K562 (cell line): ENCODE results near the gene SMURF1. TPM values are rescaled to one million over a fixed set of nuclear protein-coding genes. Genes with fewer than 3 reads are reported as not detected.
A peak's percentile ranks its signal among the peaks of the same experiment; 100 is the strongest.

Source experiments
- ARID2 ChIP-seq: fragments of 450-650 bp; IDR thresholded peaks from 2 replicates; pipeline ENCODE4 v1.6.1; 2017; ENCODE audit warnings: antibody characterized with exemption, mild to moderate bottlenecking
- BHLHE40 ChIP-seq: IDR thresholded peaks from 2 replicates; pipeline ENCODE4 v1.6.1; 2011; ENCODE audit warnings: low read length, improper control_type of control experiment
- CEBPG ChIP-seq, 3 experiments: fragments of 200-800 bp in 1 of 3; sonication (Bioruptor generic) in 1 of 3; sonication (generic) in 1 of 3; formaldehyde crosslinking in 1 of 3; IDR thresholded peaks in 2 of 3; conservative IDR thresholded peaks in 1 of 3; 2 replicates each; pipeline versions ENCODE4 v1.6.1 to v1.8.0; 2016 to 2022; ENCODE audit warnings: missing compliant biosample characterization in 2 of 3, missing genetic modification characterization in 2 of 3, mild to moderate bottlenecking in 1 of 3, missing genetic modification reagents in 1 of 3
- CHD4 ChIP-seq: fragments of 200-600 bp; sonication (generic); IDR thresholded peaks from 3 replicates; pipeline ENCODE4 v1.6.1; 2012; ENCODE audit warnings: low read depth, mild to moderate bottlenecking, mixed read lengths, low read length, inconsistent platforms; ENCODE audit not compliant: insufficient read depth, insufficient replicate concordance, poor library complexity, severe bottlenecking
- CTBP1 ChIP-seq: fragments of 450-650 bp; IDR thresholded peaks from 2 replicates; pipeline ENCODE4 v1.6.1; 2016; ENCODE audit warnings: borderline replicate concordance
- CTCFL ChIP-seq: IDR thresholded peaks from 2 replicates; pipeline ENCODE4 v1.6.1; 2011; ENCODE audit warnings: borderline replicate concordance, low read depth, mild to moderate bottlenecking, moderate library complexity, low read length; ENCODE audit not compliant: insufficient read depth, poor library complexity, severe bottlenecking
- DEAF1 ChIP-seq: fragments of 450-650 bp; formaldehyde crosslinking; IDR thresholded peaks from 2 replicates; pipeline ENCODE4 v1.4.0; 2020; ENCODE audit warnings: mild to moderate bottlenecking, moderate library complexity
- FOXJ3 ChIP-seq: sonication (generic); formaldehyde crosslinking; IDR thresholded peaks from 2 replicates; pipeline ENCODE4 v1.4.0; 2020; ENCODE audit warnings: mild to moderate bottlenecking, missing genetic modification reagents
- KLF10 ChIP-seq: fragments of 250-450 bp; sonication (Bioruptor Pico); IDR thresholded peaks from 2 replicates; pipeline ENCODE4 v1.6.1; 2021; ENCODE audit warnings: matching md5 sums
- MYC ChIP-seq, 2 experiments: fragments of 250-450 bp in 1 of 2; sonication (Bioruptor Pico) in 1 of 2; IDR thresholded peaks; 2 replicates each; pipeline versions ENCODE4 v1.5.1 to v1.6.1; 2012 to 2021; ENCODE audit warnings: low read depth in 2 of 2, borderline replicate concordance in 1 of 2, improper control_type of control experiment in 1 of 2, low read length in 1 of 2, mild to moderate bottlenecking in 1 of 2, moderate library complexity in 1 of 2
- NFIC ChIP-seq: fragments of 450-650 bp; IDR thresholded peaks from 2 replicates; pipeline ENCODE4 v1.6.1; 2017; ENCODE audit warnings: mild to moderate bottlenecking, inconsistent platforms
- SP1 ChIP-seq: sonication (generic); formaldehyde crosslinking; IDR thresholded peaks from 2 replicates; pipeline ENCODE4 v1.8.1; 2022; ENCODE audit warnings: mild to moderate bottlenecking, missing genetic modification reagents
- SRSF7 ChIP-seq: fragments of 200-400 bp; formaldehyde crosslinking; optimal IDR thresholded peaks from 2 replicates; pipeline ENCODE3; 2017; ENCODE audit warnings: mild to moderate bottlenecking, low read depth, low read length
- ZNF830 ChIP-seq: fragments of 250-450 bp; sonication (Bioruptor Pico); IDR thresholded peaks from 2 replicates; pipeline ENCODE4 v1.5.0; 2021; ENCODE audit warnings: mild to moderate bottlenecking
- polyA plus RNA-seq, 8 experiments: library from polyadenylated mRNA; depleted of rRNA in 4 of 8; stranded (reverse) in 5 of 8; unstranded in 3 of 8; fragments of >200 nt; fragmentation: Nextera tagmentation in 2 of 8; fragmentation: Illumina TruSeq in 1 of 8; extraction: Ambion mirVana in 2 of 8; extraction: Trizol in 1 of 8; gene quantifications; 2 replicates each; pipeline versions ENCODE4 v1.2.1 to v1.2.3, GENCODE V29; 2011 to 2014; ENCODE audit warnings: inconsistent platforms in 1 of 8, missing spikeins in 1 of 8
- total RNA-seq, 7 experiments: library from RNA; depleted of rRNA in 6 of 7; stranded (reverse); fragments of >200 nt in 6 of 7; fragmentation: Illumina TruSeq in 2 of 7; extraction: Trizol in 2 of 7; gene quantifications; 2 replicates each; pipeline versions ENCODE4 v1.2.1 to v1.2.3, GENCODE V29; 2011 to 2021; ENCODE audit warnings: low replicate concordance in 1 of 7

SMURF1 gene
- total and polyA plus RNA-seq, 9 of the 15 experiments (the other 6 are each of a cell fraction or from before 2014, with no cell fraction given) = 1.0 to 20.1 (median 12.6) TPM

DNA sequence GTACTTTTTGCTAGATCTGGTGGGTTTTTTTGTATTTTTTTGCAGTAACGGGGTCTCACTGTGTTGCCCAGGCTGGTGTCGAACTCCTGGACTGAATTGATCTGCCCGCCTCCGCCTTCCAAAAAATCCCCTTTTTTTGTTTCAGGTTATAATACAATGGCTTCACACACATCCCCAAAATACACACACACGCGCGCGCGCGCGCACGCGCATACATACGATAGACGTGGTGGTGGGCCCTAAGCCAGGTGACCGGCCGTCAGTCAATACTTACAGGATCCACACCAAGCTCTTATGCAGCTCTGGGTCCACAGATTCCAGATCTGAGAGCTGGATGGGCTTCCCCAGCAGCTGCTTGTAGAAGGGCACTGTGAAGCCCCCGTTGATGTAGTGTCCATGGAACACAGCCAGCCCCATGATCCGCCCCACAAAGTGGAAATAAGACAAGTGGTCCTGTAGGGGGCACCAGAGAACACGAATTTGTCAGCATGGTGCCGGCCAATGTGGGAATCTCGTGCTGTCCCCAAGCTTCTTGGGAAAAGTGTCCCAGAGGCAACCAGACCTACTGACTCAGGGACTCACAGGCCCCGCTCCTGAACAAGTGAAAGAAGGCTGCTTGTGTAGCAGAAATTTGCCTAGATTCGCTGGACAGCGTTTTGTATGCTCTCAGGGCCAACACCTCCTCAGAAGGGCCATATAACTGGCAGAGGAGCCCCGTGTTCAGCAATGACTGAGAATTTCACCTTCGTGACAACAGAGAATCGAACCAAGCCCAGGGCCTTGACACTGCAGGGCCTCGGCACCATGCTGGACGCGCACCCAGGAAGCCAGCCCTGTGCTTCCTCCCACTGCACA is 103.6 kb downstream of the SMURF1 start (continued):
- TF ChIP-seq DEAF1 (CRISPR knock-in tag) (peak; percentile 82), KLF10 (CRISPR knock-in tag) (no peak), MYC (IDR thresholded peaks at IDR 0.05; ENCODE audit: low read depth, low read length) (0 out of 2 replicates have a peak, but pooled peaks have one; percentile 54), MYC (CRISPR knock-in tag; IDR thresholded peaks at IDR 0.05; ENCODE audit: borderline replicate concordance, low read depth) (0 out of 2 replicates have a peak, but pooled peaks have one; percentile 62), CHD4 (no peak), NFIC (peak; percentile 65), CTCFL (peak; percentile 70), SRSF7 (no peak), ARID2 (peak; percentile 49; the same call in 1 of the 2 replicates), CTBP1 (no peak), CEBPG (CRISPR knock-in tag; IDR thresholded peaks at IDR 0.05) (no peak), CEBPG (tag; conservative IDR thresholded peaks at IDR 0.05 in 1 of 2, IDR thresholded peaks at IDR 0.05 in 1 of 2) (no peak), BHLHE40 (peak; percentile 71; the same call in 1 of the 2 replicates), FOXJ3 (CRISPR knock-in tag) (no peak), ZNF830 (CRISPR knock-in tag) (no peak), SP1 (CRISPR knock-in tag) (no peak)
